ENCODE measurements around the gene DYNLRB1.

Gene DYNLRB1

GRCh38 chr20:34517114-34517505 is 888 bp downstream of the DYNLRB1 start:
- no peak for TF ChIP-seq CTCF (IDR thresholded peaks at IDR 0.05)

GRCh38 chr20:34522969-34523871 is 7.0 kb downstream of the DYNLRB1 start:
- peak; percentile 58 for TF ChIP-seq CTCF (IDR thresholded peaks at IDR 0.05)

GRCh38 chr20:34524426-34524825 is 8.2 kb downstream of the DYNLRB1 start:
- TF ChIP-seq CTCF (IDR thresholded peaks at IDR 0.05): no peak

- no peak for TF ChIP-seq CTCF (IDR thresholded peaks at IDR 0.05)
These were observed 9.1 kb downstream of the DYNLRB1 start for GRCh38 chr20:34525342-34525708.

- TF ChIP-seq CTCF (IDR thresholded peaks at IDR 0.05): no peak
These were observed 9.6 kb downstream of the DYNLRB1 start for GRCh38 chr20:34525709-34526416.

- no peak for TF ChIP-seq CTCF (IDR thresholded peaks at IDR 0.05)
These were observed 10.2 kb downstream of the DYNLRB1 start for GRCh38 chr20:34526466-34526865.

- TF ChIP-seq CTCF (IDR thresholded peaks at IDR 0.05): no peak
These were observed 10.8 kb downstream of the DYNLRB1 start for GRCh38 chr20:34527016-34527415.
